GM12865 (cell line): Measurements from ENCODE around the gene PRKCA.

Experiments
- DNase-seq: peaks from one replicate; pipeline ENCODE4 v3.0.0; 2010; ENCODE audit warnings: low read depth
- H3K4me3 ChIP-seq: 2 replicates; pipeline ENCODE4 v1.5.1; 2011; ENCODE audit warnings: mild to moderate bottlenecking, low read depth, low read length, control low read depth
- CTCF ChIP-seq: IDR thresholded peaks from 2 replicates; pipeline ENCODE4 v1.5.1; 2011; ENCODE audit warnings: low read length, control low read depth, low read depth, inconsistent platforms; ENCODE audit not compliant: insufficient read depth; ENCODE audit errors: missing control alignments

PRKCA gene

GRCh38 chr17:66784621-66785364 lies 482.4 kb downstream of the PRKCA start:
- no peak overlapping the region for H3K4me3 ChIP-seq
- TF ChIP-seq CTCF, result no peak
- DNase-seq, result no peak

GRCh38 chr17:66786107-66786506 lies 483.7 kb downstream of the PRKCA start:
- no peak for TF ChIP-seq CTCF
- H3K4me3 ChIP-seq, result no peak overlapping the region
- DNase-seq, result no peak

- no peak for TF ChIP-seq CTCF
- H3K4me3 ChIP-seq, result no peak overlapping the region
- no peak for DNase-seq
Observed at GRCh38 chr17:66787914-66788313, 485.5 kb downstream of the PRKCA start.

GRCh38 chr17:66789093-66789492 lies 486.7 kb downstream of the PRKCA start:
- no peak for DNase-seq
- TF ChIP-seq CTCF, result no peak
- no peak overlapping the region for H3K4me3 ChIP-seq

GRCh38 chr17:66789961-66790437 lies 487.6 kb downstream of the PRKCA start:
- no peak overlapping the region for H3K4me3 ChIP-seq
- no peak for DNase-seq
- no peak for TF ChIP-seq CTCF

- no peak for TF ChIP-seq CTCF
- no peak overlapping the region for H3K4me3 ChIP-seq
- no peak for DNase-seq
Observed at GRCh38 chr17:66790501-66791061, 488.2 kb downstream of the PRKCA start.
